CD4-positive, alpha-beta T cell treated with Interleukin-10 for 1 hour (primary cell): ENCODE data around the gene CMTM3.
"Not testable (repeated sequence)": the region's sequence is repeated elsewhere in the genome, so short reads cannot be mapped to it uniquely, and the experiment has no call there.

ENCODE experiments used
- DNase-seq: peaks from one replicate; pipeline ENCODE4 v3.0.0-alpha.2; 2020

Gene CMTM3

GRCh38 chr16:66585481-66586239 lies 18.8 kb upstream of the CMTM3 start:
- DNase-seq, result no peak

DNA sequence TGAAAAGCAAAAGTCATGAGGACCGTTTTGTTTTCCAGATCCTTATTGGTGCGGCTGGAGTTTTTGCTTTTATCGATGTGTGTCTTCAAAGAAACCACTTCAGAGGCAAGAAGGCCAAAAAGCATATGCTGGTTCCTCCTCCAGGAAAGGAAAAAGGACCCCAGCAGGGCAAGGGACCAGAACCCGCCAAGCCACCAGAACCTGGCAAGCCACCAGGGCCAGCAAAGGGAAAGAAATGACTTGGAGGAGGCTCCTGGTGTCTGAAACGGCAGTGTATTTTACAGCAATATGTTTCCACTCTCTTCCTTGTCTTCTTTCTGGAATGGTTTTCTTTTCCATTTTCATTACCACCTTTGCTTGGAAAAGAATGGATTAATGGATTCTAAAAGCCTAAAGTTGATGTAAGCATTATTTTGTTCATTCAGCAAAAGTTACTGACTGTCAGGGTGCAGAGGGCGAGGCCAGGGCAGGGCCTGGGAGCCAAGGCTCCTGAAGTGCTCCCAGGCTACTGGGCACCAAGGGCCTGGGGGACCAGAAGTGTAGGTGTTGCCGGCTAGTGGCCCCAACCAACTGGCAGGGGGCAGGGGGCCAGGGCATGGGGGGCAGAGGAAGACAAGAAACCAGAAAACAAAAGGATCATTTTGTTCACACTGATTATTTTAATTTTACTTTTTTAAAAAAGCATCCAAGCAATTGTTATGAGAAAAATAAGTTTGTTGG lies 16.5 kb upstream of the CMTM3 start:
- DNase-seq, result no peak

DNA sequence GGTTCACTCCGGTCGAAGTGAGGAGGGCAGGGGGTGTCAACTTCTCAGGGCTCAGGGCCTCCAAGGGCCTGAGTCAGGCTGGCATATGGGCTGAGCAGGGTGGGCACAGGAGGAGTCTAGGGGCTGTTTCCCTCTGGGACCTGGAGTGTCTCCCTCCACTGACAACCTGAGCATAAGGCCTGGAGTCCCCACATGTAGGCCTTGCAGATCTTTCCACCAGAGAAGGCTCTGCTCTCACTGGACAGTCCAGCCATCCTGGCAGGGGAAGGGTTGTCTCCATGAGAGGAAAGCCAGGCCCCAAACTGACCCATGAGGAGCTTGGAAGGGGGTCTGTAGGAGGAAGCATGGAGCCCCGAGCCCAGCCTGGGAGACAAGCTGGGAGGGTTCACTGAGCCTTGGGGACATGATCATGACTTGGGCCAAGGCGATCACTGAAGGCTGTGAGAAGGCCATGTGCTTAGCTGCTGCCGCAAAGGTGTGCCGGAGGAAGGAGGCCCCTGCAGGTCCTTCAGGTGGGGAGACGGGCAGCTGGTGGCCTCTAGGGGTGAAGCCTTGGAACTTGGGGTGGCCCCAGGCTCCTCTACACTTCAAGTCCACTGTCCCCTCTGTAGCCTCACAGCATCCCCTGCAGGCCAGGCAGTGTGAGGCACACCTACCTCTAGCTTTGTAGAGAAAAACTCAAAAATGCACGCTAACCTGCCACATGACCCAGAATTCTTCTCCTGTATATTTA lies 15.4 kb upstream of the CMTM3 start:
- DNase-seq, result peak; percentile 80

DNA sequence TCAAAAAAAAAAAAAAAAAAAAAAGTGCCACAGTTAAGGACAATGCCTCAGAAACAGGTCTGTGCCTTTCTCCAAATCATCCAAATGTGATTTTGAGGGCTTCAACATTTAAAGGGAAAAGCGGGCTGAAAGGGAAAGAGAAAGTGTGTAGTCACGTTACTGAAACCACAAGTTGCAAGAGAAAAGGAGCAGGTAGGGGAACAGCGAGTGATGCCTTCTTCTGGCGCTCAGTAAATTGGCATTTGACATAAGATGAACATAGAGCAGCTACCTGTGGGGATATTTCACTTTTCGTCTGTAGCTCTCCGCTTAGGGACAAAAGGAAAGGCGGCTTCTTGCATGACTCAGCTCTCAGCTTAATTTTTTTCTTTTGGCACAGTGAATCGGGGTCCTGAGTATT lies 14.2 kb upstream of the CMTM3 start:
- peak; percentile 46 for DNase-seq

DNA sequence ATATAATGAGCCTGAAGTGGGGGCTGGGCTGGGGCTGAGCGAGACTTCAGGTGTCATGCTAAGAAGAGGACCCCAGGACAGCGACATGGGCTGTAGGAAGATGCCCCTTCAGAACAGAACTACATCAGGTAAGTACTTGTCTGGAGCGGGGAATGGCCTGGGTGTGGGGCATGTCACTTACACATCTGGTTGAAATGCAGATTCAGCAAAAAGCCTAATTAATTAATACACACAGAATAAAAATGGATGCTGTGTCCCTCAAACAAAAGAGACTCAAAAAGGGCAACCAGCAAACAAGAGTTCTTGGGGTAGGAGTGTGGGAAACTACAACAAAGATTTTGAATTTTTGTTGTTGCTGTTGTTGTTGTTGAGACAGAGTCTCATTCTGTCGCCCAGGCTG lies 13.5 kb upstream of the CMTM3 start:
- DNase-seq, result no peak

- no peak for DNase-seq
Observed at GRCh38 chr16:66592241-66592640, 12.3 kb upstream of the CMTM3 start.

DNA sequence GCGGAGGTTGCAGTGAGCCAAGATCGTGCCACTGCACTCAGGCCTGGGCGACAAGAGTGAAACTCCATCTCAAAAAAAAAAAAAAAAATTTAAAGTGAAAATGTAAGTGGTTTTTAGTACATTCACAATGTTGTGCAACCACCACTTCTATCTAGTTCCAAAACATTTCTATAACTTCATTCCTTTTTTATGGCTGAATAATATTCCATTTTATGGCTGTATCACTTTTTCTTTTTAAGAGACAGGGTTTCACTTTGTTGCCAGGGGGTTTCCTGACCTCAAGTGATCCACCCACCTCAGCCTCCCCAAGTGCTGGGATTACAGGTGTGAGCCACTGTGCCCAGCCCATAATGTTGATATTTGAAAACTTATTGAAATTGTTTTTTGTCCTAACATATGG lies 11.7 kb upstream of the CMTM3 start:
- DNase-seq, result no peak

DNA sequence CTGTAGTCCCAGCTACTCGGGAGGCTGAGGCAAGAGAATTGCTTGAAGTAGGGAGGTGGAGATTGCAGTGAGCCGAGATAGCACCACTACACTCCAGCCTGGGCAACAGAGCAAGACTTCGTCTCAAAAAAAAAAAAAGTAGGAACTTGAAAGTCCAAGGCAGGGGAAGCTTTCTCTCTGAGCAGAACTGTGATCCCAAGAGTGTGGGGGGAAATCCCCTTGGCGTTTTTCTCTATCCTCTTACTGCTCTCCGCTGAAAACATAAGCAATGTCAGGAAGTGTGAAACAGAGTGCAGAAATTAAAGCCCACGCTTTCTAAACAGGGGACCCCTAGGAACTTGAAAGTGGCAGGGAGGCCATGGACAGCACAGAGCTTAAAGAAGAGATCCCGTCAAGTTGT lies 9.8 kb upstream of the CMTM3 start:
- no peak for DNase-seq

GRCh38 chr16:66596559-66596958 lies 7.9 kb upstream of the CMTM3 start:
- not testable (repeated sequence) for DNase-seq

GRCh38 chr16:66596986-66597848 lies 7.3 kb upstream of the CMTM3 start:
- no peak for DNase-seq

DNA sequence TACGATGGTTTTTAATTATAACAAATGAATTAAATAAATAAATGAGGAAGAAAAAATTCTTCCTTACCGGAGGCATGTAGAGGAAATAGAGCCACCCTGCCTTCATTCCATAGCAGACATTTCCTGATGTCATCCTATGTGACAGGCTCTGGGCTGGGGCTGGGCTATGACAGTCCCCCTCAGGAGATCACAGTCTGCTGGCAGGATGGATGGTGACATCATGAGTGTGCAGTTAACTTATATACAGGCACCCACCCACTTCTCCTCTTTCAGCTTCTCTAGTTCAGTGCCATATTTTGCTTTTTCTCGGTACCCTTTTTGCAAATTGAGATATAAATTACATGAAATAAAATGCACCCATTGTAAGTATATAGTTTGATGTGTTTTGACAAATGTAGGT lies 6.4 kb upstream of the CMTM3 start:
- no peak for DNase-seq

GRCh38 chr16:66599726-66600125 lies 4.8 kb upstream of the CMTM3 start:
- no peak for DNase-seq

DNA sequence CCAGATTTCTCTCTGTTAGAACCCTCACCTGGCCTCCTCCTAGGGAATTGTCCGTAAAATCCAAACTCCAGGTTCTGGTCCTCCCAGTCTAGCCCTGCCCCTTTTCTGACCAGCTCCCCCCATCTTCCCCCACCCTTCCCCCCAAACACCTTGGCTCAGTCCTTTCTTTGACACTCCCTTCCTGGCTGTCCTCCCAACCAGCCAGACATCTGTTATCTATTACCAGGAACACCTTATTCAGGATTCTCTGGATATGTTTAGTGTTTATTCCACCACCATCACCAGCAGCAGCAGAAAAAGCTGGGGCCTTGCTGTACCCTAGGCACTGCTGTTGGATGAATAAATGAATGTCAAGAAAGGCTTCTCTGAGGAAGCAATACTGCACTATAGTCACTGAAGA lies 4.0 kb upstream of the CMTM3 start:
- no peak for DNase-seq

- no peak for DNase-seq
Observed at GRCh38 chr16:66601471-66601870, 3.0 kb upstream of the CMTM3 start.

DNA sequence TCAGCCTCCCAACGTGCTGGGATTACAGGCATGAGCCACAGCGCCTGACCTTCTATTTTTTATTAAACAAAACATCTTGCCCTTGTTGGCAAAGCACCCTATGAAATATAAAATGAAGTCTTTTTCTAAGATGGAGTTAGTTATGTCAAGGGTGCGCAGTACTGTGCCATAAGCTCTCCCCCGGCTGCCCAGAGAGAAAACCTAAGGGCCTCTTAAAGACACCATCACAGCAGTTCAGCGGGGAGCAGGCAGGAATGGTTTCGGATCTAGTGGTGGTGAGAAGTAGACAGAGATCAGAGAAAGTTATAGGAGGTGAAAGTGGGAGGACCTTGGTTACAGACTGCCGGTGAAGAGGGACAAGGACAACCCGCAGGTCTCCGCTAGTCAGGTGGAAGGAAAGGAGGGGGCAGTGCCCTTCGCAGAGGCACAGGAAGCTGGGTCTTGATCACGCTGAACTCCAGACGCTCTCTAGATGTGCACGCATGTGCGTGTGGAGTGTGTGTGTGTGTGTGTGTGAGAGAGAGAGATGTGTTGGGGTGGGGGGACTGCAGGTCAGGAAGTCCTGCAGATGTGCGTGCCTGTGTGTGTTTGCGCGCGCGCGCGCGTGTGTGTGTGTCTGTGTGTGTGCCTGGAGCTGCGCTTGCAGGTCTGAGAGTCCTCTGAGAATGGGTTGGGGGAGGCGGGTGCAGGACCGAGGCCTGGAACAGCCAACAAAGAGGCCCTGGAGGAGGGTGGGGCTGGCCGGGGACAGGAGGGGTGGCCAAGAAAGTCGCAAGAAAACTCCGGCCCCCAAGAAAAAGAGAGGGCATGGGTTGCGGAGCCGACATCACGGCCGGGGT lies 748 bp upstream of the CMTM3 start:
- DNase-seq, result peak; percentile 86

GRCh38 chr16:66605177-66605978 lies 874 bp downstream of the CMTM3 start:
- DNase-seq, result no peak

GRCh38 chr16:66605979-66606751 lies 1.7 kb downstream of the CMTM3 start:
- peak; percentile 16 for DNase-seq

DNA sequence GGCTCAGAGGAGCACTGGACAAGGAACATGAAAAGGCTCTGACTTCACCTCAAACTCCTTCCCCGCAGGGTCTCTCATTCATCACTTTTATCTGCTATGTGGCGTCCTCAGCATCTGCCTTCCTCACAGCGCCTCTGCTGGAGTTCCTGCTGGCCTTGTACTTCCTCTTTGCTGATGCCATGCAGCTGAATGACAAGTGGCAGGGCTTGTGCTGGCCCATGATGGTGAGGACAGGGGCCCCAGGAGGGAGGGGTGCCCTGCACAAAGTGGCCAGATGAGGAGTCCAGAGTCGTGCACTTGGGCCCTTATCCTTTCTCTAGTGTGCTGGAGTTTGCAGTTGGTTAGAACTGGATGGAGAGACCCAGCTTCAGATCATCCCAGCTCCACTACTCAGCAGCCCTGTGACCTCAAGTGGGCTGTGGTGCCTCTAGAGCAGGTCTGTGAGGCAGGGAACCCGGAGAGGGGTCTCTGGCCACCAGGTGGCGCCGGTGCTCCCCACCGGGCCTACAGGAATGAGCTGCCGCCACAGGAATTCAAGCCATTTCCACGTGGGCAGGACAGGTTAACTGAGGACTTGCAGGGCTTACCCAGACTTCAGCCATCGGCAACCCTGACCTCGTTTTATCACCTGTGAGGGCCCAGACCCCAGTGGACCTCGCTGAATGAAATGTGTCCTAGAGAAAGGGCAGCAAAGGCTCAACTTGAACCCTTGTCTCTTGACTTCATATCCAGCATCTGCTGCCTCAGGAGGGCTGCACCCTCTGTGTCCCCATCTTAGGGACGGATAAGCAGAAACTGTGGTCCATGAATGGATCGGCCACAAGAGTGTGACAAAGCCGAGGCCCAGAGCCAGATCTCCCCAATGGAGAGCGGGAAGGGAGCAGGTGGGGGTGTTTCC lies 4.0 kb downstream of the CMTM3 start:
- DNase-seq, result peak; percentile 83

DNA sequence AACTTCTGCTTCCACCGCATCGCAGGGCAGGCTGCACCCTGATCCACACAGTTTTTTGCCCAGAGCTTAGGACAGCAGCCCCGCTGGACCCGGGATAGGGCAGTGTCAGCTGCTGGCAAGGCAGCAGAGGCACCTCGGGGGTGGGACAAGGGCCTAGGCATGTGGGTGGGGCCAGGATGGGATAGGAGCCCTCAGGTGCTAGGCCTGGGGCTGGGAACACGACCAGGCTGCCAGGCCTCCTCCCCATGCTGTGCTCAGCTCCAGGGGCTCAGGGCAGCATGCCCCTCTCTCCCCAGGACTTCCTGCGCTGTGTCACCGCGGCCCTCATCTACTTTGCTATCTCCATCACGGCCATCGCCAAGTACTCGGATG lies 4.6 kb downstream of the CMTM3 start:
- DNase-seq, result no peak
